MM.1S (cell line): ENCODE results near the gene ADAM10.

Source experiments
- CTCF ChIP-seq: fragments of 300-600 bp; sonication (generic); IDR thresholded peaks from 2 replicates; pipeline ENCODE4 v1.5.1; 2016; ENCODE audit warnings: antibody characterized with exemption, low read length, mixed read lengths
- EZH2 ChIP-seq: fragments of 300-600 bp; sonication (generic); optimal IDR thresholded peaks from 2 replicates; pipeline ENCODE3; 2017; ENCODE audit warnings: low read depth, mild to moderate bottlenecking, antibody characterized with exemption, low read length, mixed read lengths
- EZH2phosphoT487 ChIP-seq: fragments of 300-600 bp; sonication (generic); IDR thresholded peaks from 2 replicates; pipeline ENCODE4 v1.6.1; 2018; ENCODE audit warnings: antibody characterized with exemption, low read length

DNA sequence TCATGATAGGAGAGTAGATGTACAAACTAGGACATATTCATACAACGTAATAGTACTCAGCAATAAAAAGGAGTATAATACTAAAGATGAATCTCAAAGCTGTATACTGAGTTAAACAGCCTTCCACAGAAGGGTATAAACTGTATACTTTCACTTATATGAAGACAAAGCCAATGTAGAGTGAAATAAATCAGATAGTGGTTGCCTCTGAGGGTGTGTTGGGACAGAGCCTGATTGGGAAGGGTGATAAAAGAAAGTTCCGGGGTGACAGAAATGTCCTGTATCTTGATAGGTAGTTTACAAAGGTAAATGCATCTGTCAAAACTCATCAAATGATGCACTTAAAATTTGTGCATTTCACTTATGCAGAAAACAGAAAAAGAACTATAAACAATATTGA lies 122.5 kb downstream of the ADAM10 start:
- no peak for TF ChIP-seq EZH2
- TF ChIP-seq CTCF, result no peak
- TF ChIP-seq EZH2phosphoT487, result no peak
